ENCODE results near the gene DOK6.

DNA sequence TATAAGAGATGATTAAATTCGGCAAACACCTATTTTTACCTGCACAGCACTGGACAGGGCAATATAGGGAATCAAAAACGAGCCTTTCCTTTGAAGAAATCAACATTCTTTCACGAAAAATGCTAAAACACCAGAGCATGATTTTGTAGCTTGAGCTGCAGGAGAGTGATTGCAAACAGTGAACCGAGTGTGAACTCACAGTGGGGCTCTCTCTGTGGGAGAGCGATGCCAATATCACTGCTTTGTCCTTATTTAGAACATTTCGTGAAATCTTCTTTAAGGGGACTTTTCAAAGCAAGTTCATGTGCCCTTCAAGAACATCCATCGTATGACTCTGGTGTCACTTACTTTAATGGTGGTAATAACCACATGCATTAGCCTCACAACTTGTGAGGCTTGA lies 308.2 kb downstream of the DOK6 start:
- TF ChIP-seq POLR2AphosphoS5 (IDR thresholded peaks at IDR 0.05; ENCODE audit: low read depth, low read length) (no peak), POLR2A (IDR thresholded peaks at IDR 0.05; ENCODE audit: low read depth, low read length) (no peak), SPI1 (IDR thresholded peaks at IDR 0.05; ENCODE audit: low read depth, low read length) (no peak)

Measured in GM12891 (cell line).